SK-N-MC (cell line): ENCODE data around the gene CARTPT.

Experiments
- DNase-seq: peaks from one replicate; pipeline ENCODE4 v3.0.0-alpha.2; 2011; ENCODE audit warnings: low read depth, low spot score
- H3K27ac ChIP-seq: fragments of 200-600 bp; sonication (generic); 2 replicates; pipeline ENCODE4 v1.5.1; 2016; ENCODE audit warnings: mixed run types
- H3K36me3 ChIP-seq: fragments of 200-600 bp; sonication (generic); 2 replicates; pipeline ENCODE4 v1.6.1; 2017; ENCODE audit warnings: antibody characterized with exemption, low read length, mixed read lengths; ENCODE audit not compliant: insufficient read depth
- H3K4me3 ChIP-seq: fragments of 200-600 bp; sonication (generic); 2 replicates; pipeline ENCODE4 v1.5.1; 2016
- H3K9ac ChIP-seq: fragments of 200-600 bp; sonication (generic); 2 replicates; pipeline ENCODE4 v1.8.0; 2017; ENCODE audit warnings: mixed run types, mixed read lengths; ENCODE audit not compliant: insufficient read length
- H3K9me3 ChIP-seq: fragments of 200-600 bp; sonication (generic); 2 replicates; pipeline ENCODE4 v1.6.1; 2017; ENCODE audit warnings: low read depth, mild to moderate bottlenecking, antibody characterized with exemption, low read length, moderate library complexity, mixed read lengths
- EZH2 ChIP-seq: fragments of 200-600 bp; sonication (generic); IDR thresholded peaks from one replicate; pipeline ENCODE4 v1.6.1; 2017; ENCODE audit warnings: antibody characterized with exemption
- FOXP2 ChIP-seq: optimal IDR thresholded peaks from 2 replicates; pipeline ENCODE3; 2011; ENCODE audit warnings: mild to moderate bottlenecking, moderate library complexity; ENCODE audit not compliant: insufficient read depth; ENCODE audit errors: extremely low read length, control extremely low read depth
- POLR2AphosphoS5 ChIP-seq: IDR thresholded peaks from 2 replicates; pipeline ENCODE4 v1.6.1; 2012; ENCODE audit warnings: mild to moderate bottlenecking, low read depth, low read length, borderline replicate concordance

CARTPT gene

GRCh38 chr5:71711610-71712009, 7.5 kb upstream of the CARTPT start:
- TF ChIP-seq POLR2AphosphoS5 = no peak
- TF ChIP-seq FOXP2 = no peak
- no peak for TF ChIP-seq EZH2

DNA sequence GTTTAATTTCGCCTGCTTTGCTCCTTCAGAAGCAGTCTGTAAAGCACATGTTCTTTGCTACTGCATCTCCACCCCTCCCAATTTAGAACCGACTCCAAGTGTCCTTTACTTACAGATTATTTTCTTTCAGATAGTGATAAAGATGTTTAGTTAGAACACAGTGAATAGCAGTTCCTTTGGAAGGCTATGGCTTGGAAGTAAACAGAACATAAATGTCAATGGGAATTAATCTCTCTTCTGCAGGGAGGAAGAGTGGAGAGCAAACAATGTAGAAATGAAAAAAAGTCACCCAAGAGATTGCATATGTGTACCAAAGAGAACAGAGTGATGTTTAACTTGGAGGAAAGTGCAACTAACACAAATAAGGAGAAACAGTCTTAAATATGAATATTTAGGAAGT, 4.2 kb upstream of the CARTPT start:
- H3K27ac ChIP-seq = no peak overlapping the region

More at GRCh38 chr5:71711610-71712009, 7.5 kb upstream of the CARTPT start:
- DNase-seq = no peak
- H3K9me3 ChIP-seq = no peaks in the 10 kb centered on the region
- H3K9ac ChIP-seq = no peak overlapping the region
- no peaks in the 10 kb centered on the region for H3K36me3 ChIP-seq
- H3K27ac ChIP-seq = no peak overlapping the region
- H3K4me3 ChIP-seq = no peak overlapping the region

GRCh38 chr5:71727978-71728377, 8.9 kb downstream of the CARTPT start:
- Histone ChIP-seq H3K9me3 (no peaks in the 10 kb centered on the region), H3K9ac (no peak overlapping the region), H3K4me3 (no peak overlapping the region), H3K36me3 (no peaks in the 10 kb centered on the region), H3K27ac (no peak overlapping the region)
- DNase-seq = no peak
- TF ChIP-seq FOXP2 = no peak
- no peak for TF ChIP-seq POLR2AphosphoS5
- TF ChIP-seq EZH2 = no peak

More for the DNA sequence above, 4.2 kb upstream of the CARTPT start:
- TF ChIP-seq POLR2AphosphoS5 = no peak
- TF ChIP-seq EZH2 = no peak
- no peak for TF ChIP-seq FOXP2
- DNase-seq = no peak
- H3K4me3 ChIP-seq = no peak overlapping the region
- H3K9ac ChIP-seq = no peak overlapping the region
- H3K9me3 ChIP-seq = no peaks in the 10 kb centered on the region
- no peaks in the 10 kb centered on the region for H3K36me3 ChIP-seq

- Histone ChIP-seq H3K9ac (no peak overlapping the region), H3K27ac (no peak overlapping the region), H3K9me3 (no peaks in the 10 kb centered on the region), H3K36me3 (no peaks in the 10 kb centered on the region), H3K4me3 (no peak overlapping the region)
- TF ChIP-seq POLR2AphosphoS5 (no peak), EZH2 (no peak), FOXP2 (no peak)
- no peak for DNase-seq
These were observed 11.9 kb downstream of the CARTPT start for GRCh38 chr5:71731015-71731414.

DNA sequence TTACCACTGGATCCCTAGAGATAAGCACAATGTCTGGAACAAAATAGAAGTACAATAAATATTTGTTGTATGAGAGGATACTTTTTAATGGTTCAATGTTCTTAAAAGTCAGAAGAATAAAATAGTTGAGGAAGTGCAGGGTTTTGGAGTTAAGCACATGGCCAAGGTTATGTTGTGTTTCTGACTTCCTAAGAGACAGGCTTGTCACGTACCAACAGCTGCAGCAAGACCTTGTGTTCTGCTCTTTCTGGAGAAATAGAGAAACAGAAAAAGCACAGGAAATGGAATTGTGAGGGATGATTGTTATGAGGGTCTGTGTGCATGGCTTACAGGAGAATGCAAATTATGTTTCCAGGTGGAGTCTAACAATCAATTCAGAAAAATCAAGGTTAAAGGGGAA, 12.9 kb downstream of the CARTPT start:
- no peak overlapping the region for H3K27ac ChIP-seq
- no peak for DNase-seq
- TF ChIP-seq POLR2AphosphoS5 (no peak), EZH2 (no peak), FOXP2 (no peak)
- no peak overlapping the region for H3K4me3 ChIP-seq
- H3K9ac ChIP-seq = no peak overlapping the region
- no peaks in the 10 kb centered on the region for H3K36me3 ChIP-seq
- H3K9me3 ChIP-seq = no peaks in the 10 kb centered on the region

DNA sequence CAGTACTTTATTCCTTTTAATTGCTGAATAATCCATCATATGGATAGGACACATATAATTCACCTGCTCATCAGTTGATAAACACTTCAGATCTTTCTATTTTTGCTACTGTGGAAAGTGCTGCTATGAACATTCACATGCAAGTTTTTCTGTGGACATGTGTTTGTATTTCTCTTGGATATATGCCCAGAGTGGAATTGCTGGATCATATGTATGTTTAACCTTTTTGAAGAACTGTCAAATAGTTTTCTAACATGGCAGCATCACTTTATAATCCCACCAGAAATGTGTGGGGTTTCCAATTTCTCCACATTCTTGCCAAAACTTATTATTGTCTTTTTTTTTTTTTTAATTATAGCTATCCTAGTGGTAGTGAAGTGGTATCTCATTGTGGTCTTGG, 15.1 kb downstream of the CARTPT start:
- no peak overlapping the region for H3K4me3 ChIP-seq
- H3K9ac ChIP-seq = no peak overlapping the region
- TF ChIP-seq EZH2 (no peak), POLR2AphosphoS5 (no peak), FOXP2 (no peak)
- no peak for DNase-seq
- no peak overlapping the region for H3K27ac ChIP-seq
- H3K36me3 ChIP-seq = no peaks in the 10 kb centered on the region
- H3K9me3 ChIP-seq = no peaks in the 10 kb centered on the region

GRCh38 chr5:71737931-71738539, 19.0 kb downstream of the CARTPT start:
- TF ChIP-seq EZH2 (no peak), FOXP2 (no peak), POLR2AphosphoS5 (no peak)
- DNase-seq = no peak
- H3K9me3 ChIP-seq = no peaks in the 10 kb centered on the region
- H3K9ac ChIP-seq = no peak overlapping the region
- H3K36me3 ChIP-seq = no peaks in the 10 kb centered on the region
- H3K4me3 ChIP-seq = no peak overlapping the region
- H3K27ac ChIP-seq = no peak overlapping the region

DNA sequence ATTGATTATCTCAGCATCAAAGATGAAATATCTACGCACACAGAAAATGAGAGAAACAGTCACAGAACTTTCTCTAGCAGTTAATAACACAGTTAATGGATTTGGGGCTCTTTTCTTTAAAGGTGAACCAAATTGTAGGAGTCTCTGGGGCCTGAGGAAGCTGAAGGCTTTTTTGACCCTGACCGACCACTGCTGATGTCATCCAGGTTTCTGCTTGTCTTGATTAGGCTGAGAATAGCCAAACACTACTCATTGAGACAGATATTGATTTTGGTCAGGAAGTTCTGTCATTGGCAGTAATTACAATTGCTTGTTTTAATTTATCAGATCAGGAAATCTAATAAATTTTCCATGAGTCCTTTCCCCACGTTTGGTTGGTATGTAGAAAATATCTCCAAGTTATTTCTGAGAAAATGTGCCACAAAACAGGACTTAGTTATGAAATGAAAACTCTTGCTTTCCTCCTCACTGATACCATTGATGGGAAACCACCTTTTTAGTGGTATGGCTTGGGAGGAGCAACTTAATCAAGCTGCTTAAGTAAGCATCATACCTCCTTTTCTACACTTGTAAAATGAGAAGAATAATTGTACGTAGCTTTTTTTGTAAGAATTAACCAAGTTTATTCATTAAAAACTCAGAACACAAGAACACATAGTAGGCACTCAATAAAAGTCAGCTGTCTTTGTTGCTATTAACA, 19.7 kb downstream of the CARTPT start:
- H3K36me3 ChIP-seq = no peaks in the 10 kb centered on the region
- H3K9me3 ChIP-seq = no peaks in the 10 kb centered on the region
- H3K4me3 ChIP-seq = no peak overlapping the region
- no peak for TF ChIP-seq POLR2AphosphoS5
- no peak for TF ChIP-seq EZH2
- no peak for TF ChIP-seq FOXP2
- no peak for DNase-seq
- H3K27ac ChIP-seq = no peak overlapping the region
- no peak overlapping the region for H3K9ac ChIP-seq

GRCh38 chr5:71740015-71740753, 21.1 kb downstream of the CARTPT start:
- DNase-seq = no peak
- Histone ChIP-seq H3K36me3 (no peaks in the 10 kb centered on the region), H3K4me3 (no peak overlapping the region), H3K9ac (no peak overlapping the region), H3K27ac (no peak overlapping the region), H3K9me3 (no peaks in the 10 kb centered on the region)
- TF ChIP-seq POLR2AphosphoS5 = no peak
- TF ChIP-seq FOXP2 = no peak
- TF ChIP-seq EZH2 = no peak
